GM19099 (cell line): ENCODE results near the gene PLEKHF1.

Source experiments
- POLR2A ChIP-seq: IDR thresholded peaks from 3 replicates; pipeline ENCODE4 v1.6.1; 2011; ENCODE audit warnings: low read depth; ENCODE audit not compliant: insufficient read length; ENCODE audit errors: extremely low read depth

The PLEKHF1 gene

GRCh38 chr19:29651622-29652394 is 13.5 kb upstream of the PLEKHF1 start:
- no peak for TF ChIP-seq POLR2A

- TF ChIP-seq POLR2A: no peak
Measured at GRCh38 chr19:29653398-29653797, 11.9 kb upstream of the PLEKHF1 start.

GRCh38 chr19:29655648-29656335 is 9.5 kb upstream of the PLEKHF1 start:
- no peak for TF ChIP-seq POLR2A

GRCh38 chr19:29658221-29658991 is 6.9 kb upstream of the PLEKHF1 start:
- TF ChIP-seq POLR2A: no peak

GRCh38 chr19:29660835-29661234 is 4.4 kb upstream of the PLEKHF1 start:
- TF ChIP-seq POLR2A: no peak

GRCh38 chr19:29662278-29662603 is 3.0 kb upstream of the PLEKHF1 start:
- no peak for TF ChIP-seq POLR2A

GRCh38 chr19:29662604-29663404 is 2.5 kb upstream of the PLEKHF1 start:
- no peak for TF ChIP-seq POLR2A

GRCh38 chr19:29663861-29664752 is 1.2 kb upstream of the PLEKHF1 start:
- no peak for TF ChIP-seq POLR2A

GRCh38 chr19:29664753-29665214 is 477 bp upstream of the PLEKHF1 start:
- no peak for TF ChIP-seq POLR2A

GRCh38 chr19:29665826-29666577 is 741 bp downstream of the PLEKHF1 start:
- TF ChIP-seq POLR2A: no peak

GRCh38 chr19:29666578-29667386 is 1.5 kb downstream of the PLEKHF1 start:
- TF ChIP-seq POLR2A: no peak

GRCh38 chr19:29667387-29667783 is 2.1 kb downstream of the PLEKHF1 start:
- no peak for TF ChIP-seq POLR2A

- no peak for TF ChIP-seq POLR2A
Measured at GRCh38 chr19:29667901-29668341, 2.7 kb downstream of the PLEKHF1 start.
